IMR-90 (cell line): Measurements from ENCODE around the gene SMPDL3A.

ENCODE experiments used
- BHLHE40 ChIP-seq: fragments of 150-350 bp; IDR thresholded peaks from 2 replicates; pipeline ENCODE4 v1.6.1; 2016; ENCODE audit warnings: mild to moderate bottlenecking, low read depth, low read length
- CEBPB ChIP-seq: IDR thresholded peaks from 2 replicates; pipeline ENCODE4 v1.6.1; 2012; ENCODE audit warnings: low read depth, low read length, improper control_type of control experiment
- CHD1 ChIP-seq: IDR thresholded peaks from 2 replicates; pipeline ENCODE4 v1.6.1; 2012; ENCODE audit warnings: low read depth, low read length, improper control_type of control experiment
- FOS ChIP-seq: fragments of 150-350 bp; IDR thresholded peaks from 2 replicates; pipeline ENCODE4 v1.6.1; 2016; ENCODE audit warnings: low read depth, low read length
- MAFK ChIP-seq: IDR thresholded peaks from 2 replicates; pipeline ENCODE4 v1.6.1; 2012; ENCODE audit warnings: low read depth, low read length, improper control_type of control experiment
- MAZ ChIP-seq: IDR thresholded peaks from 2 replicates; pipeline ENCODE4 v1.6.1; 2012; ENCODE audit warnings: low read depth, mild to moderate bottlenecking, low read length, improper control_type of control experiment, moderate library complexity, borderline replicate concordance
- MXI1 ChIP-seq: IDR thresholded peaks from 2 replicates; pipeline ENCODE4 v1.6.1; 2012; ENCODE audit warnings: low read depth, mild to moderate bottlenecking, low read length, moderate library complexity, borderline replicate concordance
- NFE2L2 ChIP-seq: fragments of 150-350 bp; IDR thresholded peaks from 2 replicates; pipeline ENCODE4 v1.6.1; 2016; ENCODE audit warnings: low read depth, mild to moderate bottlenecking, low read length
- POLR2A ChIP-seq: IDR thresholded peaks from 2 replicates; pipeline ENCODE4 v1.6.1; 2012; ENCODE audit warnings: mild to moderate bottlenecking, low read depth, low read length
- RAD21 ChIP-seq: IDR thresholded peaks from 2 replicates; pipeline ENCODE4 v1.6.1; 2012; ENCODE audit warnings: low read length, improper control_type of control experiment
- RFX5 ChIP-seq: IDR thresholded peaks from 2 replicates; pipeline ENCODE4 v1.8.0; 2012; ENCODE audit warnings: low read depth, mild to moderate bottlenecking, low read length, moderate library complexity
- TF ChIP-seq, protein P1 (sequence below): conservative IDR thresholded peaks from 2 replicates; pipeline ENCODE4 v1.5.1; 2012; ENCODE audit warnings: mild to moderate bottlenecking, low read depth, low read length, improper control_type of control experiment
- TF ChIP-seq, protein P2 (sequence below): fragments of 150-350 bp; IDR thresholded peaks from 2 replicates; pipeline ENCODE4 v1.6.1; 2017; ENCODE audit warnings: mild to moderate bottlenecking, antibody characterized with exemption, low read length, low read depth

DNA sequence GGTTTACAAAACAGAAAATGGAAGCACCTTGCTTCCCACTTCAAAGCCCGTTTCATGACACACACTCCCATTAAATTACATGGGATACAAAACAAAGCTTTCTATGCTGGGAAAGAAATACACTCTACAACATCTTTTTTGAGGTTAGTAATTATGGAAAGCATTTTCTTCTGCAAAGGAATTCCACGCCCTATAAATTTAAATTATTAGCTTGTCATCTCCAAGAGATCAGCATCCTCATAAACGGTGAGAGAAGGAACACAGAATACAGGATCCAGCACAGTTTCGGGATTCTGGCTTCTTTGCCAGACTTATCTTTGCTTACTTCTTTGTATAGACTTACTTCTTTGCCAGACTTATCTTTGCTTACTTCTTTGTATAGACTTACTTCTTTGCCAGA, 1.3 kb upstream of the SMPDL3A start:
- TF ChIP-seq POLR2A (no peak), MXI1 (no peak), FOS (no peak), RFX5 (no peak), CEBPB (no peak), RAD21 (no peak), BHLHE40 (no peak), MAZ (no peak), CHD1 (no peak), MAFK (no peak), NFE2L2 (no peak)
- TF ChIP-seq, protein P1, sequence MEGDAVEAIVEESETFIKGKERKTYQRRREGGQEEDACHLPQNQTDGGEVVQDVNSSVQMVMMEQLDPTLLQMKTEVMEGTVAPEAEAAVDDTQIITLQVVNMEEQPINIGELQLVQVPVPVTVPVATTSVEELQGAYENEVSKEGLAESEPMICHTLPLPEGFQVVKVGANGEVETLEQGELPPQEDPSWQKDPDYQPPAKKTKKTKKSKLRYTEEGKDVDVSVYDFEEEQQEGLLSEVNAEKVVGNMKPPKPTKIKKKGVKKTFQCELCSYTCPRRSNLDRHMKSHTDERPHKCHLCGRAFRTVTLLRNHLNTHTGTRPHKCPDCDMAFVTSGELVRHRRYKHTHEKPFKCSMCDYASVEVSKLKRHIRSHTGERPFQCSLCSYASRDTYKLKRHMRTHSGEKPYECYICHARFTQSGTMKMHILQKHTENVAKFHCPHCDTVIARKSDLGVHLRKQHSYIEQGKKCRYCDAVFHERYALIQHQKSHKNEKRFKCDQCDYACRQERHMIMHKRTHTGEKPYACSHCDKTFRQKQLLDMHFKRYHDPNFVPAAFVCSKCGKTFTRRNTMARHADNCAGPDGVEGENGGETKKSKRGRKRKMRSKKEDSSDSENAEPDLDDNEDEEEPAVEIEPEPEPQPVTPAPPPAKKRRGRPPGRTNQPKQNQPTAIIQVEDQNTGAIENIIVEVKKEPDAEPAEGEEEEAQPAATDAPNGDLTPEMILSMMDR, result no peak
- TF ChIP-seq, protein P2, sequence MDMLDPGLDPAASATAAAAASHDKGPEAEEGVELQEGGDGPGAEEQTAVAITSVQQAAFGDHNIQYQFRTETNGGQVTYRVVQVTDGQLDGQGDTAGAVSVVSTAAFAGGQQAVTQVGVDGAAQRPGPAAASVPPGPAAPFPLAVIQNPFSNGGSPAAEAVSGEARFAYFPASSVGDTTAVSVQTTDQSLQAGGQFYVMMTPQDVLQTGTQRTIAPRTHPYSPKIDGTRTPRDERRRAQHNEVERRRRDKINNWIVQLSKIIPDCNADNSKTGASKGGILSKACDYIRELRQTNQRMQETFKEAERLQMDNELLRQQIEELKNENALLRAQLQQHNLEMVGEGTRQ, result no peak
